RWPE1 (cell line): ENCODE results near the gene CABP4.

Experiments
- CTCF ChIA-PET: fragments of 350-600 bp; sonication (Branson Sonifier 250); formaldehyde crosslinking; extraction: SDS; loops from one replicate; lab custom pipeline; 2021; lab: Yijun Ruan, JAX
- POLR2A ChIA-PET: fragments of 400-600 bp; formaldehyde crosslinking; extraction: SDS; loops from one replicate; lab custom pipeline; 2020; ENCODE audit warnings: antibody characterized with exemption; ENCODE audit not compliant: low non-redundant PET; lab: Yijun Ruan, JAX
- DNase-seq: peaks from one replicate; pipeline ENCODE4 v3.0.0; 2012; ENCODE audit warnings: low spot score
- H3K27ac ChIP-seq: fragments of 450-650 bp; 2 replicates; pipeline ENCODE4 v1.5.1; 2017
- CTCF ChIP-seq: fragments of 450-650 bp; conservative IDR thresholded peaks from 2 replicates; pipeline ENCODE4 v1.5.1; 2017; ENCODE audit warnings: low read depth, mild to moderate bottlenecking

Gene CABP4

GRCh38 chr11:67435031-67435726 lies 20.0 kb upstream of the CABP4 start:
- TF ChIP-seq CTCF, result no peak
- ChIA-PET CTCF (no interaction called here), POLR2A (no interaction called here)
- no peak for DNase-seq
- H3K27ac ChIP-seq, result peak overlapping the region; percentile 87

GRCh38 chr11:67435727-67436458 lies 19.3 kb upstream of the CABP4 start:
- ChIA-PET CTCF (no interaction called here), POLR2A (no interaction called here)
- H3K27ac ChIP-seq, result peak overlapping the region; percentile 87
- no peak for DNase-seq
- no peak for TF ChIP-seq CTCF

GRCh38 chr11:67436459-67437081 lies 18.6 kb upstream of the CABP4 start:
- ChIA-PET CTCF (interaction anchor here (0.6 kb wide), 1 partner anchor 523 kb away, joined by 3 read pairs; no protein-coding TSS in a partner anchor), POLR2A (interaction anchor here (0.7 kb wide), 1 partner anchor 36 kb away, joined by 3 read pairs; no protein-coding TSS in a partner anchor)
- TF ChIP-seq CTCF, result no peak
- peak overlapping the region; percentile 87 for H3K27ac ChIP-seq
- DNase-seq, result no peak

GRCh38 chr11:67437082-67437808 lies 17.9 kb upstream of the CABP4 start, which contains the start of gene PTPRCAP:
Gene PTPRCAP, minus strand, starts transcription at chr11:67437682. Its CDS starts 63 bp downstream, at chr11:67437619.
- peak within 1 kb of the TSS; percentile 87 for H3K27ac ChIP-seq
- POLR2A ChIA-PET, result interaction anchor here (0.7 kb wide), 1 partner anchor 36 kb away, joined by 3 read pairs; no protein-coding TSS in a partner anchor
- CTCF ChIA-PET, result interaction anchor here (0.6 to 1.2 kb wide), 3 partner anchors 68 to 524 kb away, joined by 3 read pairs; partner anchors contain the start of gene PITPNM1
- DNase-seq, result no peak
- no peak for TF ChIP-seq CTCF

- H3K27ac ChIP-seq, result peak overlapping the region; percentile 87
- DNase-seq, result no peak
- TF ChIP-seq CTCF, result no peak
- ChIA-PET CTCF (interaction anchor here (0.7 to 1.2 kb wide), 2 partner anchors 19 to 68 kb away, joined by 3 to 4 read pairs; partner anchors contain the start of gene PITPNM1), POLR2A (no interaction called here)
These were observed 17.4 kb upstream of the CABP4 start for GRCh38 chr11:67437809-67438157.
